ENCODE measurements around the gene GLP1R. TPM values are rescaled to one million over a fixed set of nuclear protein-coding genes. Genes with fewer than 3 reads are reported as not detected.

Gene GLP1R
- polyA plus RNA-seq, 1 donor (not counting 4 experiments of a cell fraction or from before 2014, with no cell fraction given), result not detected

DNA sequence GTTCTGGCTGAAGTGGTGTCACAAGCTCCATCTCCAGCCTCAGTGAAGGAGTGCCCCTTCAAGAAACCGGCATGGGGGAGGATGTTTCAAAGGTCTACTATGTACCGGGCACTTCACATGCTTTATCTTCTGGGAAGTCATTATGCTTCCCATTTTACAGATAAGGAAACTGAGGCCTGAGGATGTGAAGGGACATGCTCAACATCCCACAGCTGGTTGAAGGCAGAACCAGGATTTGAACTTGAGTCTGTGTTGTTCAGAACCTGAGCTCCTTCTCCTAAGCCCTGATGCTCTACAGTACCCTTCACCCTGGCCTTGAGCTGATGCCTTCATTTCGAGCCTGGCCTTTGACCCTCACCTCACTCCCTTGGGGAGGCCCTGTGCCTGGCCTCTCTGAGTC, 13.0 kb downstream of the GLP1R start:
- H2AFZ ChIP-seq (ENCODE audit: control insufficient read depth, low read length), result no peak overlapping the region
- H3K4me3 ChIP-seq (ENCODE audit: control insufficient read depth in 2 of 3, extremely low read depth in 1 of 3, insufficient read depth in 2 of 3, low read depth in 1 of 3, low read length in 3 of 3), result no peak overlapping the region
- H3K9me3 ChIP-seq (ENCODE audit: control insufficient read depth, low read depth, low read length), result no peaks in the 10 kb centered on the region
- no peak for DNase-seq (ENCODE audit: low read depth, low spot score)
- no peak for TF ChIP-seq EZH2 (IDR thresholded peaks at IDR 0.05; ENCODE audit: low read length)
- TF ChIP-seq, protein P1, sequence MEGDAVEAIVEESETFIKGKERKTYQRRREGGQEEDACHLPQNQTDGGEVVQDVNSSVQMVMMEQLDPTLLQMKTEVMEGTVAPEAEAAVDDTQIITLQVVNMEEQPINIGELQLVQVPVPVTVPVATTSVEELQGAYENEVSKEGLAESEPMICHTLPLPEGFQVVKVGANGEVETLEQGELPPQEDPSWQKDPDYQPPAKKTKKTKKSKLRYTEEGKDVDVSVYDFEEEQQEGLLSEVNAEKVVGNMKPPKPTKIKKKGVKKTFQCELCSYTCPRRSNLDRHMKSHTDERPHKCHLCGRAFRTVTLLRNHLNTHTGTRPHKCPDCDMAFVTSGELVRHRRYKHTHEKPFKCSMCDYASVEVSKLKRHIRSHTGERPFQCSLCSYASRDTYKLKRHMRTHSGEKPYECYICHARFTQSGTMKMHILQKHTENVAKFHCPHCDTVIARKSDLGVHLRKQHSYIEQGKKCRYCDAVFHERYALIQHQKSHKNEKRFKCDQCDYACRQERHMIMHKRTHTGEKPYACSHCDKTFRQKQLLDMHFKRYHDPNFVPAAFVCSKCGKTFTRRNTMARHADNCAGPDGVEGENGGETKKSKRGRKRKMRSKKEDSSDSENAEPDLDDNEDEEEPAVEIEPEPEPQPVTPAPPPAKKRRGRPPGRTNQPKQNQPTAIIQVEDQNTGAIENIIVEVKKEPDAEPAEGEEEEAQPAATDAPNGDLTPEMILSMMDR (optimal IDR thresholded peaks at IDR 0.05 in 1 of 3, IDR thresholded peaks at IDR 0.05 in 1 of 3, conservative IDR thresholded peaks at IDR 0.05 in 1 of 3; ENCODE audit: extremely low read depth in 1 of 3, insufficient read depth in 2 of 3, low read length in 3 of 3), result no peak
- no peaks in the 10 kb centered on the region for H3K4me1 ChIP-seq (ENCODE audit: control insufficient read depth, extremely low read depth, insufficient read depth, low read length)
- H3K9me1 ChIP-seq (ENCODE audit: control insufficient read depth, extremely low read depth, insufficient read depth, low read length), result no peaks in the 10 kb centered on the region
- no peaks in the 10 kb centered on the region for H3K36me3 ChIP-seq (ENCODE audit: control insufficient read depth in 2 of 2, extremely low read depth in 1 of 2, insufficient read depth in 2 of 2, low read length in 2 of 2)
- no peak overlapping the region for H3K27ac ChIP-seq (ENCODE audit: control insufficient read depth, insufficient read depth, low read length)
- no peaks in the 10 kb centered on the region for H4K20me1 ChIP-seq (ENCODE audit: control insufficient read depth, extremely low read depth, insufficient read depth, low read length)
- dilution Hi-C loops (cut with MboI; ENCODE audit: extremely low pct_ligation_motif_present, low sequenced_read_pairs), result no loop called here
- no peaks in the 10 kb centered on the region for H3K79me2 ChIP-seq (ENCODE audit: control insufficient read depth, insufficient read depth, low read length)
- H3K4me2 ChIP-seq (ENCODE audit: control insufficient read depth, extremely low read depth, insufficient read depth, low read depth, low read length), result no peak overlapping the region
- FAIRE-seq, result no peak
- H3K9ac ChIP-seq (ENCODE audit: control insufficient read depth, extremely low read depth, insufficient read depth, low read length), result no peak overlapping the region
- peaks cover 34% of the 10 kb centered on the region for H3K27me3 ChIP-seq (ENCODE audit: control insufficient read depth, extremely low read depth, insufficient read depth, low read length)

DNA sequence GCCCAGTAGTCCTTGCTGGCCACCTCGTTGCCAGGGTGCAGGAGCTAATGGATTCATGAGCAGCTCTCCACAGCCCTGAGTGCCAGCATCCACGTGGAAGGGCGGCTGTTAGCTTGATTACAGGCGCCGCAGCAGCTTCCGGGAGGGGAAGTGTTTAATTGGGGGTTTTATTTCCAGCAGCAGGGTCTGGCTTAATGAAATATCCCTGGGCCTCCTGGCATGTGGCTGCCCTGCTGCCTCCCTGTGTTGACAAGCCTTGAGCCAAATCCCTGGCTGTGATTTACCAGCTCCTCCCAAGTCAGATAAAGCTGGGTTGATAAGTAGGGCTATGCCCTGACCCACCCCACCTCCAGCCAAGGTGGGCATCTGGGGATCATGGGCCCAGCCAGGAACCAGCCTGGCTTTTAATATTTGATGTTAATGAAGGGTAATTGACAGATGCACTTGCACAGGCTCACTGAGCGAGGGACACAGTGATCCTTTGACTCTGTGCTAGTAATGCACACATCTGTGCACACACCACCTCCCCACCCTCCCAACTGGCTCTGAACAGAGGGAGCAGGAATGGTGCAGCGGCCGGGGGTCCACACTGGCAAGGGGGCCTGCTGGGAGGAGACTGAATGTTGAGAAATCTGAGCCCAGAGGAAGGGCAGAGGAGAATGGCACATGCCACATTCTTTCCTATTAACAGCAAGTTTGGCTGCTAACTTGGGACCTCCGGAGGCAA, 13.6 kb downstream of the GLP1R start:
- H3K4me2 ChIP-seq (ENCODE audit: control insufficient read depth, extremely low read depth, insufficient read depth, low read depth, low read length), result no peak overlapping the region
- no peak overlapping the region for H3K9ac ChIP-seq (ENCODE audit: control insufficient read depth, extremely low read depth, insufficient read depth, low read length)
- DNase-seq (ENCODE audit: low read depth, low spot score), result no peak
- dilution Hi-C loops (cut with MboI; ENCODE audit: extremely low pct_ligation_motif_present, low sequenced_read_pairs), result no loop called here
- no peak overlapping the region for H3K4me3 ChIP-seq (ENCODE audit: control insufficient read depth in 2 of 3, extremely low read depth in 1 of 3, insufficient read depth in 2 of 3, low read depth in 1 of 3, low read length in 3 of 3)
- no peaks in the 10 kb centered on the region for H3K36me3 ChIP-seq (ENCODE audit: control insufficient read depth in 2 of 2, extremely low read depth in 1 of 2, insufficient read depth in 2 of 2, low read length in 2 of 2)
- no peaks in the 10 kb centered on the region for H4K20me1 ChIP-seq (ENCODE audit: control insufficient read depth, extremely low read depth, insufficient read depth, low read length)
- no peaks in the 10 kb centered on the region for H3K9me1 ChIP-seq (ENCODE audit: control insufficient read depth, extremely low read depth, insufficient read depth, low read length)
- TF ChIP-seq, protein P1 (optimal IDR thresholded peaks at IDR 0.05 in 1 of 3, IDR thresholded peaks at IDR 0.05 in 1 of 3, conservative IDR thresholded peaks at IDR 0.05 in 1 of 3; ENCODE audit: extremely low read depth in 1 of 3, insufficient read depth in 2 of 3, low read length in 3 of 3), result no peak
- TF ChIP-seq EZH2 (IDR thresholded peaks at IDR 0.05; ENCODE audit: low read length), result no peak
- no peaks in the 10 kb centered on the region for H3K9me3 ChIP-seq (ENCODE audit: control insufficient read depth, low read depth, low read length)
- peaks cover 38% of the 10 kb centered on the region for H3K27me3 ChIP-seq (ENCODE audit: control insufficient read depth, extremely low read depth, insufficient read depth, low read length)
- no peaks in the 10 kb centered on the region for H3K4me1 ChIP-seq (ENCODE audit: control insufficient read depth, extremely low read depth, insufficient read depth, low read length)
- H2AFZ ChIP-seq (ENCODE audit: control insufficient read depth, low read length), result no peak overlapping the region
- H3K27ac ChIP-seq (ENCODE audit: control insufficient read depth, insufficient read depth, low read length), result no peak overlapping the region
- no peak for FAIRE-seq
- no peaks in the 10 kb centered on the region for H3K79me2 ChIP-seq (ENCODE audit: control insufficient read depth, insufficient read depth, low read length)

Data from keratinocyte (primary cell).